K562 (cell line): ENCODE measurements around the gene PRRT1. TPM values are rescaled to one million over a fixed set of nuclear protein-coding genes. Genes with fewer than 3 reads are reported as not detected.

Experiments used
- AFF4 ChIP-seq: sonication (generic); formaldehyde crosslinking; IDR thresholded peaks from 2 replicates; pipeline ENCODE4 v1.8.0; 2023; ENCODE audit warnings: mild to moderate bottlenecking, missing genetic modification reagents
- CAMTA2 ChIP-seq: fragments of 250-450 bp; sonication (Bioruptor Pico); conservative IDR thresholded peaks from 2 replicates; pipeline ENCODE4 v1.5.1; 2022
- MCM7 ChIP-seq, 2 experiments: fragments of 450-650 bp; IDR thresholded peaks; 2 replicates each; pipeline ENCODE4 v1.6.1; 2016 to 2018
- RERE ChIP-seq: sonication (generic); formaldehyde crosslinking; IDR thresholded peaks from 2 replicates; pipeline ENCODE4 v1.8.0; 2023; ENCODE audit warnings: missing genetic modification reagents, mild to moderate bottlenecking, borderline replicate concordance
- SMARCA4 ChIP-seq: fragments of 450-650 bp; IDR thresholded peaks from 2 replicates; pipeline ENCODE4 v1.6.1; 2016
- SMARCB1 ChIP-seq: IDR thresholded peaks from 2 replicates; pipeline ENCODE4 v1.6.1; 2011; ENCODE audit warnings: improper control_type of control experiment, low read depth; ENCODE audit not compliant: insufficient read length
- SRSF7 ChIP-seq: fragments of 200-400 bp; formaldehyde crosslinking; optimal IDR thresholded peaks from 2 replicates; pipeline ENCODE3; 2017; ENCODE audit warnings: mild to moderate bottlenecking, low read depth, low read length
- TCF15 ChIP-seq: fragments of 250-450 bp; sonication (Bioruptor Pico); IDR thresholded peaks from 2 replicates; pipeline ENCODE4 v1.8.0; 2022; ENCODE audit warnings: moderate library complexity, mild to moderate bottlenecking, inconsistent platforms
- ZNF24 ChIP-seq: fragments of 450-650 bp; IDR thresholded peaks from 2 replicates; pipeline ENCODE4 v1.6.1; 2016
- ZNF318 ChIP-seq, 2 experiments: fragments of 450-650 bp; IDR thresholded peaks; 2 replicates each; pipeline ENCODE4 v1.6.1; 2016; ENCODE audit warnings: mild to moderate bottlenecking in 2 of 2, borderline replicate concordance in 1 of 2, low read depth in 1 of 2, moderate library complexity in 1 of 2
- polyA plus RNA-seq, 8 experiments: library from polyadenylated mRNA; depleted of rRNA in 4 of 8; stranded (reverse) in 5 of 8; unstranded in 3 of 8; fragments of >200 nt; fragmentation: Nextera tagmentation in 2 of 8; fragmentation: Illumina TruSeq in 1 of 8; extraction: Ambion mirVana in 2 of 8; extraction: Trizol in 1 of 8; gene quantifications; 2 replicates each; pipeline versions ENCODE4 v1.2.1 to v1.2.3, GENCODE V29; 2011 to 2014; ENCODE audit warnings: inconsistent platforms in 1 of 8, missing spikeins in 1 of 8
- total RNA-seq, 7 experiments: library from RNA; depleted of rRNA in 6 of 7; stranded (reverse); fragments of >200 nt in 6 of 7; fragmentation: Illumina TruSeq in 2 of 7; extraction: Trizol in 2 of 7; gene quantifications; 2 replicates each; pipeline versions ENCODE4 v1.2.1 to v1.2.3, GENCODE V29; 2011 to 2021; ENCODE audit warnings: low replicate concordance in 1 of 7

The PRRT1 gene
- total and polyA plus RNA-seq, 9 of the 15 experiments (the other 6 are each of a cell fraction or from before 2014, with no cell fraction given) = 0.14 to 3.5 (median 0.41) TPM

GRCh38 chr6:32167761-32168262, 16.1 kb upstream of the PRRT1 start (continued):
- TF ChIP-seq SMARCB1 = no peak
- TF ChIP-seq CAMTA2 (CRISPR knock-in tag) = no peak
- 0 out of 2 replicates have a peak, but pooled peaks have one; percentile 10 for TF ChIP-seq ZNF24
- TF ChIP-seq SMARCA4 = peak; percentile 97
- no peak for TF ChIP-seq RERE (CRISPR knock-in tag)
- TF ChIP-seq ZNF318 (IDR thresholded peaks at IDR 0.05; ENCODE audit: borderline replicate concordance in 1 of 2, low read depth in 1 of 2) = no peak
- TF ChIP-seq AFF4 (CRISPR knock-in tag) = no peak
- TF ChIP-seq TCF15 (CRISPR knock-in tag) = no peak; the same call in 1 of the 2 replicates
- TF ChIP-seq SRSF7 = no peak
- no peak for TF ChIP-seq MCM7 (IDR thresholded peaks at IDR 0.05)
